ENCODE results near the gene PLXNA1. TPM values are rescaled to one million over a fixed set of nuclear protein-coding genes. Genes with fewer than 3 reads are reported as not detected.

PLXNA1 gene
- total RNA-seq, result 41.9 and 47.4 TPM in 2 replicates

GRCh38 chr3:126982471-126983175, at the start of gene PLXNA1:
Gene PLXNA1 (plus strand): TSS chr3:126983115. CDS start chr3:126988594, 5,479 bp downstream.

Other genes starting within 250 kb of the PLXNA1 start
- gene PRR23E, start 210.0 kb downstream of the PLXNA1 start, total RNA-seq, result not detected in 2 replicates

Measured in epithelial cell of umbilical artery (primary cell).